ENCODE measurements around the gene UPP2.

GRCh38 chr2:158153270-158154015 is 51.8 kb downstream of the UPP2 start:
- TF ChIP-seq POLR2A (IDR thresholded peaks at IDR 0.05) (no peak), CTCF (IDR thresholded peaks at IDR 0.05) (no peak)
